OCI-LY7 (cell line): ENCODE results near the gene LPCAT1. TPM values are rescaled to one million over a fixed set of nuclear protein-coding genes. Genes with fewer than 3 reads are reported as not detected.

Experiments
- BruUV-seq: library from RNA; stranded (reverse); fragments of 400-500 nt; replicated peaks from 2 replicates; lab custom pipeline; 2021; lab: Mats Ljungman, UMichigan
- CTCF ChIA-PET: fragments of 300-600 bp; sonication (Branson Sonifier 250); formaldehyde crosslinking; loops from one replicate; lab custom pipeline; 2022; ENCODE audit warnings: antibody characterized with exemption; ENCODE audit not compliant: unreplicated experiment; lab: Charles Lee
- POLR2A ChIA-PET: fragments of 300-600 bp; sonication (Branson Sonifier 250); formaldehyde crosslinking; loops from one replicate; lab custom pipeline; 2022; ENCODE audit warnings: antibody characterized with exemption; lab: Charles Lee
- DNase-seq: peaks from one replicate; pipeline ENCODE4 v3.0.0-alpha.2; 2015; ENCODE audit warnings: low spot score
- H2AFZ ChIP-seq: fragments of 200-600 bp; sonication (generic), shearing (Covaris generic); 2 replicates; pipeline ENCODE4 v1.6.1; 2014; ENCODE audit warnings: mild to moderate bottlenecking, antibody characterized with exemption, low read length, moderate library complexity
- H3K27ac ChIP-seq: fragments of 200-600 bp; sonication (generic); 2 replicates; pipeline ENCODE4 v1.5.1; 2014; ENCODE audit warnings: mixed run types, low read depth, mild to moderate bottlenecking, moderate library complexity, low read length, inconsistent platforms; ENCODE audit not compliant: poor library complexity, severe bottlenecking
- H3K36me3 ChIP-seq: fragments of 200-600 bp; sonication (generic); 2 replicates; pipeline ENCODE4 v1.6.1; 2014; ENCODE audit warnings: mild to moderate bottlenecking, antibody characterized with exemption, low read length, moderate library complexity, mixed read lengths; ENCODE audit not compliant: insufficient read depth
- H3K4me1 ChIP-seq: fragments of 200-600 bp; sonication (generic); 2 replicates; pipeline ENCODE4 v1.5.1; 2014; ENCODE audit warnings: mild to moderate bottlenecking, low read length; ENCODE audit not compliant: insufficient read depth, poor library complexity, severe bottlenecking
- H3K4me2 ChIP-seq: fragments of 200-600 bp; sonication (generic); 2 replicates; pipeline ENCODE4 v1.6.1; 2014; ENCODE audit warnings: mild to moderate bottlenecking, low read length
- H3K4me3 ChIP-seq: fragments of 200-600 bp; sonication (generic); 2 replicates; pipeline ENCODE4 v1.5.1; 2014; ENCODE audit warnings: mild to moderate bottlenecking, low read depth, low read length; ENCODE audit not compliant: poor library complexity, severe bottlenecking
- H3K79me2 ChIP-seq: fragments of 200-600 bp; sonication (generic); 2 replicates; pipeline ENCODE4 v1.6.1; 2016; ENCODE audit warnings: low read depth, mild to moderate bottlenecking, low read length, moderate library complexity, mixed read lengths; ENCODE audit not compliant: insufficient read depth
- H3K9me2 ChIP-seq: fragments of 200-600 bp; sonication (generic); 2 replicates; pipeline ENCODE4 v1.6.1; 2016; ENCODE audit warnings: mild to moderate bottlenecking, low read length, mixed read lengths; ENCODE audit not compliant: insufficient read depth
- H3K9me3 ChIP-seq: fragments of 200-600 bp; sonication (generic); 2 replicates; pipeline ENCODE4 v1.6.1; 2014; ENCODE audit warnings: mild to moderate bottlenecking, mixed run types, low read length, mixed read lengths
- H4K20me1 ChIP-seq: fragments of 200-600 bp; sonication (generic); 2 replicates; pipeline ENCODE4 v1.6.1; 2014; ENCODE audit warnings: mild to moderate bottlenecking, antibody characterized with exemption, low read length, moderate library complexity, mixed read lengths; ENCODE audit not compliant: insufficient read depth
- CTCF ChIP-seq: fragments of 200-600 bp; sonication (generic); conservative IDR thresholded peaks from 2 replicates; pipeline ENCODE4 v1.5.1; 2014; ENCODE audit warnings: mild to moderate bottlenecking, antibody characterized with exemption, low read length, moderate library complexity, mixed read lengths
- EZH2phosphoT487 ChIP-seq: fragments of 200-600 bp; sonication (generic); IDR thresholded peaks from 2 replicates; pipeline ENCODE4 v1.6.1; 2018; ENCODE audit warnings: low read depth, borderline replicate concordance, mild to moderate bottlenecking, mixed run types, antibody characterized with exemption, low read length, moderate library complexity, mixed read lengths
- intact Hi-C: fragments of 100-400 bp; cut with micrococcal nuclease; formaldehyde crosslinking; loops from one replicate; pipeline ENCODE4 v1.10.0; 2022; ENCODE audit not compliant: unreplicated experiment
- total RNA-seq, 2 experiments: library from RNA; depleted of rRNA in 1 of 2; stranded (reverse); fragments of >200 nt in 1 of 2; shearing (Covaris generic) in 1 of 2; gene quantifications; 2 replicates each; pipeline ENCODE4 v1.2.3, GENCODE V29; 2014 to 2022

The LPCAT1 gene
- total RNA-seq, 2 experiments from 2014 or later, result 47.7 to 63.6 TPM

DNA sequence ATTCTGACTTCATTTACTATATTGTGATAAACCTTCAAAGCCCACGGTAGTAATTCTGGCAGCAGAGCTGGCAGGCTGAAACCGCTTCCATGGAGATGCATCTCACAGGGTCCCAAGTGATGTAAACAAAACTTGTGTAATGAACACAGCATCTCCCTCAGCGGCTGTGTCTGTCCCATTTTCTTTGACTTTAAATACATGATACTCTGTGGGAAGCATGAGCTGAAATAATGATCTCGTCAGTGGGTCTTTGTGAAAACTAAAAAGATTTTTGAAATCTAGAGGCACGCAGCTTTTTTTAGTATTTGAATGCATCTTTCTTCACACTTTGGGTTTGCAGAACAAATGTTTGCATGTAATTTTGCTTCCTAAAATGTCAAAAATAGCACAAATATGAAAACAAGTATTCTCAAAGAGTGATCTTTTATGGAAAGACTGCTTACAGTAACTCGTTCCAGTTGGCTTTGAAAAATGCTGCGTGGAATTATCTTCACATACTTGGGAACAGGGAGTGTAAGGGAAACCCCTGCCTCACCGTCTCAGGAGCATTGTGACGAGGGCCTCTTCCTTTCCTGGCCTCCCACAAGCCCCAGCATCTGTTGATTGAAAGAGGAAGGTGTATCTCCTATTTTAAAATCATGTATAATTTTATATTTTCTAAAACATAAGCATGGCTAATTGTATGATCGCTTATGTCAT lies 18.1 kb upstream of the LPCAT1 start:
- H3K4me3 ChIP-seq, result no peak overlapping the region
- POLR2A ChIA-PET, result interaction anchor here (0.9 kb wide), 1 partner anchor 11 kb away, joined by 4 read pairs; no protein-coding TSS in a partner anchor
- intact Hi-C loops, result no loop called here
- H3K79me2 ChIP-seq, result no peaks in the 10 kb centered on the region
- no peak overlapping the region for H3K27ac ChIP-seq
- TF ChIP-seq CTCF (no peak), EZH2phosphoT487 (no peak)
- H4K20me1 ChIP-seq, result no peaks in the 10 kb centered on the region
- H3K36me3 ChIP-seq, result no peaks in the 10 kb centered on the region
- CTCF ChIA-PET, result no interaction called here
- no peak overlapping the region for H2AFZ ChIP-seq
- H3K4me2 ChIP-seq, result no peak overlapping the region
- no peak for DNase-seq
- H3K4me1 ChIP-seq, result peaks cover 5% of the 10 kb centered on the region
- BruUV-seq, result no TSS peak
- H3K9me3 ChIP-seq, result no peaks in the 10 kb centered on the region
- H3K9me2 ChIP-seq, result no peaks in the 10 kb centered on the region

DNA sequence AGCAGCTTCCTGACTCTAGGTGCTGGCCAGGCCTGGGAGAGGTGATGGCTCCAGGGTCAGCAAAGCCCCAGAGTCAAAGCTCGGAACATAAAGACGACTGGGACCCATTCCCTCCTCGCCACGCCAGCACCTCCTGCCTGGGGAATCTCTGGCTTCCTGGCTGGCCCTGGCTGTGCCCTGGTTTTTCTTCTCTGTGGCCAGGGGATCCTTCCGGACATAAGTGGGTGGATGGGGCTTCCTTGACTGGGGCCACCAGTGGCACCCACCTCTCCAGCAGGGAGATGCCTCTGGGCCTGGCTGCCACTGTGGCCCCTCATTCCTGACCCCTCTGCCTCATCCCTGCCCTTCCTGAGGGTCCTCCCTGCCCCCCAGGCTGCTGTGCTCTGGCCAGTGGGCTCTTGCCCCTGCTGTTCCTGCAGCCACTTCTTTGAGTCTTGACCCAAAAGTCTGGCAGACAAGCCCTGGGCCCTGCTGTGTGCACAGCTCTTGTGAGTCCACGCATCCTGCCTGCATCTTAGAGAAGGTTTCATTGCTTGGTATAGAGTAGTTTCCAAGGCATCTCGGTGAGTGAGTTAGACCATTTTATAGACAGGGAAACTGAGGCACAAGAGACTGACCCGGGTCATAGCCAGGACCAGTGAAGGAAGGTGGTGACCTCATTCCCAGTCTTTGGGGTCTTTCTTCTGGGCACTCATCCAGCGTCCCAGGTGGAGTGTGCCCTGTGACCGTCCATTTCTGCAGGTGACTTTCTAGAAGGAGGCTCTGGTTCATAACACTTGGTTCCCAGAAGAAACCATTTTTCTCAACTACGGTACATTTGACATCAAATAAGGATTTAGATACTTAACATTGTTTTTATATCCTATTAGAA lies 17.3 kb upstream of the LPCAT1 start:
- ChIA-PET CTCF (no interaction called here), POLR2A (no interaction called here)
- H4K20me1 ChIP-seq, result no peaks in the 10 kb centered on the region
- no peaks in the 10 kb centered on the region for H3K9me2 ChIP-seq
- H3K27ac ChIP-seq, result no peak overlapping the region
- no peaks in the 10 kb centered on the region for H3K36me3 ChIP-seq
- no peak for DNase-seq
- H3K4me1 ChIP-seq, result peaks cover 12% of the 10 kb centered on the region
- H3K4me2 ChIP-seq, result no peak overlapping the region
- intact Hi-C loops, result loop anchor here (1.0 kb wide), 1 partner anchor 62 kb away; no protein-coding TSS in a partner anchor
- H2AFZ ChIP-seq, result no peak overlapping the region
- TF ChIP-seq EZH2phosphoT487 (no peak), CTCF (no peak)
- no peak overlapping the region for H3K4me3 ChIP-seq
- no peaks in the 10 kb centered on the region for H3K79me2 ChIP-seq
- H3K9me3 ChIP-seq, result no peaks in the 10 kb centered on the region
- no TSS peak for BruUV-seq
